Stimulated activated CD4-positive, alpha-beta T cell treated with anti-CD3 and anti-CD28 coated beads, Interleukin-1b, Interleukin-23, amount 100 ng/mL, for 4 hours (primary cell): ENCODE results near the gene FBXW4.

Experiments used
- DNase-seq, 2 donors: peaks; one replicate each; pipeline ENCODE4 v3.0.0-alpha.2; 2020; ENCODE audit warnings: low read depth in 2 of 2

Gene FBXW4

GRCh38 chr10:101696632-101697031, 1.7 kb upstream of the FBXW4 start:
- no peak for DNase-seq

- no peak for DNase-seq
These were observed 477 bp upstream of the FBXW4 start for GRCh38 chr10:101695404-101695890.

- DNase-seq, result peak; percentile 45 to 61
These were observed 844 bp downstream of the FBXW4 start for GRCh38 chr10:101693978-101694673.

GRCh38 chr10:101693651-101693977, 1.4 kb downstream of the FBXW4 start:
- DNase-seq, result peak in 1 of 2 donors; percentile 1

- no peak for DNase-seq
These were observed 3.9 kb downstream of the FBXW4 start for GRCh38 chr10:101691081-101691480.

GRCh38 chr10:101690461-101690860, 4.5 kb downstream of the FBXW4 start:
- no peak for DNase-seq

GRCh38 chr10:101687071-101687658, 7.8 kb downstream of the FBXW4 start:
- no peak for DNase-seq

GRCh38 chr10:101686133-101686925, 8.6 kb downstream of the FBXW4 start:
- DNase-seq, result no peak

GRCh38 chr10:101684782-101685181, 10.2 kb downstream of the FBXW4 start:
- DNase-seq, result no peak

- DNase-seq, result no peak
These were observed 11.7 kb downstream of the FBXW4 start for GRCh38 chr10:101683276-101683675.

- no peak for DNase-seq
These were observed 12.7 kb downstream of the FBXW4 start for GRCh38 chr10:101682172-101682825.

- no peak for DNase-seq
These were observed 18.4 kb downstream of the FBXW4 start for GRCh38 chr10:101676565-101676964.

GRCh38 chr10:101675115-101675514, 19.9 kb downstream of the FBXW4 start:
- DNase-seq, result no peak

GRCh38 chr10:101672536-101672935, 22.4 kb downstream of the FBXW4 start:
- DNase-seq, result no peak

GRCh38 chr10:101671453-101671852, 23.5 kb downstream of the FBXW4 start:
- no peak for DNase-seq

GRCh38 chr10:101670635-101671034, 24.3 kb downstream of the FBXW4 start:
- no peak for DNase-seq

GRCh38 chr10:101669181-101669580, 25.8 kb downstream of the FBXW4 start:
- DNase-seq, result no peak

GRCh38 chr10:101668566-101668965, 26.4 kb downstream of the FBXW4 start:
- no peak for DNase-seq

- no peak for DNase-seq
These were observed 28.9 kb downstream of the FBXW4 start for GRCh38 chr10:101666083-101666482.

GRCh38 chr10:101663097-101663496, 31.9 kb downstream of the FBXW4 start:
- DNase-seq, result no peak

- no peak for DNase-seq
These were observed 34.7 kb downstream of the FBXW4 start for GRCh38 chr10:101660256-101660655.

- no peak for DNase-seq
These were observed 36.0 kb downstream of the FBXW4 start for GRCh38 chr10:101658975-101659374.
